COR-L47 (cell line): ENCODE results near the gene FGFR4.
A peak's percentile ranks its signal among the peaks of the same experiment; 100 is the strongest.
"Not testable (repeated sequence)": the region's sequence is repeated elsewhere in the genome, so short reads cannot be mapped to it uniquely, and the experiment has no call there.

Experiments
- DNase-seq: peaks from one replicate; lab custom pipeline; 2025; lab: John Stamatoyannopoulos, UW

Gene FGFR4

DNA sequence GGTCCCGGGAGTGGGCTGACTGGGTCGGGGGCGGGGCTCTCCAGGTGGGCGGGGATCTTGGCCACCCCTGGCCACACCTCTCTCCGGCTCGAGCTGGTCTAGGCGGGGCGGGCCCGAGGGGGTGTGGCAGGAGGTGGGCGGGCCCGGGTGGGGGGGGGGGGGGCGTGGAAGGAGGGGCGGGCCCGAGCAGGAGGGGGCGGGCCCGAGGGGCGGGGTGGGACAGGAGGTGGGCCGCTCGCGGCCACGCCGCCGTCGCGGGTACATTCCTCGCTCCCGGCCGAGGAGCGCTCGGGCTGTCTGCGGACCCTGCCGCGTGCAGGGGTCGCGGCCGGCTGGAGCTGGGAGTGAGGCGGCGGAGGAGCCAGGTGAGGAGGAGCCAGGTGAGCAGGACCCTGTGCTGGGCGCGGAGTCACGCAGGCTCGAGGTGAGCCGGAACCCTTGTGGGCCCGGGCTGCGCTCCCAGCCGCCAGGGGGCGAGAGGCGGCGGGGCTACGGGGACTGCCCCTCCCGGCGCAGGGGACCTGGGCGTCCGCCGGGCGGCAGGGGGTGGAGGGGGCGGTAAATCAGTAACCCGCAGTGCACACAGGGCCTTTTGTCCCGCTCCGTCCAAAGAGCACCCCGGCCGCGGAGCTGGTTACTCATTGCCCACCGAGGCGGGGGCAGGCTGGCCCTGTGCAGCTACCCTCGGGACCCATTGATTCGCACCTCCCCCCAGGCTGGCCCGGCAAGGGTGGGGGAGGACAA lies at the start of gene FGFR4:
FGFR4 (plus strand) TSS at position 262 of the 744 bp plus-strand sequence. CDS start 2,688 bp downstream, outside the sequence.
- peak; percentile 53 for DNase-seq

DNA sequence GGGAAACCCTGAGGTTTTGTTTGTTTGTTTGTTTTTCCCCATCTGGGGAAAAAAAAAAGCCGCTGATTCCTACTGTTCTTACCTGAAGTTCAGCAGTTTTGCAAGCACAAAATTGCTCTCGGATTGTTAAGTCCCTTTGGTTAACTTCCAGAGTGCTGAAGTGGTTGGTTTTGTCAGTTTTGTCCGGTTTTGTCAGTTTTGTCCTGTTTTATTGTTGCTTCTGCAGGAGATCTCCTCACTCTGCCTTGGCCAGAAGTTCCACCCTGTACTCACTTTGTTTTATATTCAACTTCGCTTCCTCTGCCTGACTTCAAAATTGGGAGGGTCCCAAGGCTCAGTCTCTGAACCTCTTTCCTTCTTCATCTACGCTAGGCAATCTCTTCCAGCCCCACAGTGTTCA lies 49.8 kb upstream of the FGFR4 start:
- DNase-seq: no peak

DNA sequence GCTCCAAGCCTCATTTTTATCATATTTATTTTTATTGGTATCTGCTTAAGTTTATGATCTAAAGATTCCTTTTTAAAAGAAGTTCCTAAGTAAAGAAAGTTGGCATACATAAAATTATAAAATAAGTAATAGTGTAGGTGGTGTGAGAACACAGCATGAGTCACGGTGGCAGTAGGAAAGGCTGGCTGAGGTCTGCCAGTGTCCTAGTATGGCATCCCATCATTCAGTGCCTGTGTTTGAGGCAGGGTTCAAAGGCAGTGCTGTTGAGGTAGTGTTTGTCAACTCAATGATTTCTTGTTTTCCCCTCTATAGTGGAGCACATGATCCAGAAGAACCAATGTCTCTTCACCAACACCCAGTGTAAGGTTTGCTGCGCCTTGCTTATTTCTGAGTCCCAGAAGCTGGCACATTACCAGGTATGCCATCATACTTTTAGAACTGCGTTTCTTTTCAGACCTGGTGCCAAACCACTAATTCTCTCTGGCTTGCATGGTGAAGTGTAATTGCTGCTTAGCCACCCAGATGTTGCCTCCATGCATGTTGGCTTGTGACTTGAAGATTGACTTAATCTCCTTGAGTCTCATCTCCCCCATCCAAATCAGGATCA lies 45.8 kb upstream of the FGFR4 start:
- no peak for DNase-seq

DNA sequence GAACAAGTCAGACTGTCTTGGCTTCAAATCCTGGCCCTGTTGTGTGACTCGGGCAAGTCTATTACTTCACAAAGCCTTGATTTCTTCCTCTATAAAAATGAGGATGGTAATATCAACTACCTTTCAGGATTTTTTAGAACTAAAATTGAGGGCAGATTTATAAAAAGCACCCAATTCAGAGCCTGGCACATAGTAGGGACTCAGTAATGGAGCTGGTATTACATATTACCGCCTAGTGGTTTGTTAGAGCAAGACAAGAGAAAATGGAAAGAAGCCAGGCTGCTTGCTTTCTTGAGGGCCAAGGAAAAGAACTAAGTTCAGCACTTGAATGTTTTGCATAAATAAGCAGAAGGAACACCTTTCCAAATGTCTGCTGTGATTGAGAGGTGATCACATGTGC lies 44.8 kb upstream of the FGFR4 start:
- DNase-seq: no peak

DNA sequence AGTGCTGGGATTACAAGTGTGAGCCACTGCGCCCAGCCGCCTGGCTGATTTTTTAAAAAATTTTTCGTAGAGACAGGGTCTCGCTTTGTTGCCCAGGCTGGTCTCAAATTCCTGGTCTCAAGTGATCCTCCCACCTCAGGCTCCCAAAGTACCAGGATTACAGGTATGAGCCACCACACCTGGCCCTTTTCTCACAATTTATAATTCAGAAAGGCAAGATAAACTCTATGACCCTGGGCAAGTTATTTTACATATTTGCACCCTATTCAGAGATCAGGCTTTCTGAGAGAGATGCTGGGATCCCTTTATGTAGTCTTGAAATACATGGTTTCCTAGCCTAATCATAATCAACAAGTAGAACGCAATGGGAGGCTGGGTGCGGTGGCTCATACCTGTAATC lies 43.6 kb upstream of the FGFR4 start:
- DNase-seq: no peak

DNA sequence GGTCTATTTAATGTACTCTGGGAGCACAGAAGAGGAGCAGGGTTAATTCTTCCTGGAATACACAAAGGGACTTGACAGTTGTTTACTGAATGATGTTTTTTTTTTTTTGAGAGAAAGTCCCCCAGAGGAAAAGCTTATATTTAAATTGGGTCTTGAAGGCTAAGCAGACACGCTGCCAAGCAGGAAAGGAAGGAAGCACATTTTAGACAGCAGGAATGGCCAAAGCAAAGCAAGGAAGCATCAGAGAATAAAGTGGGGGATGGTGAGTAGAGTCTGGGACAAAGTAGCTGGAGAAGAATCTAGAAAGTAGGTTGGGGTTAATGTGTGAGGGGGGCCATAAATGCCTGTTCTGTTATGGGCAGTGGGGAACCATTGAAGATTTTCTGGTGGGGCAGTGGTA lies 42.8 kb upstream of the FGFR4 start:
- no peak for DNase-seq

DNA sequence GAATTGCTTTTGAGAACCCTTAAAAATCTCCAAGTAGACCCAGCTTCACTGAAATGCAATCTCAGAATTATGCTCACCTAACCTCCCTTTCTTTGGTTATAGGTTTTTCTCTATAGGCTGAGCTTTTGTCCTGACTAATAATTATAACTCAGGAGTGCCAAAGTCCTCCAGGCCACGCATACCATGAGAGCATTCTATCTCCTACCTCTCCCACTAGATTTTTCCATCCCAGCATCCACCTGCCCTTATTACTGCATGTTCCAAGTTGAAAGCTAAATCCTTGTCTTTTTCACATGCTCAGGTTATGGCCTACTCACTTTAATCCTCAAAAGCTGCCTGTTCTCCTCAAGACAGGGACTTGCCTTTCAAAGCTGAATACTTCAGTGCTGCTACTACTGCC lies 42.1 kb upstream of the FGFR4 start:
- DNase-seq: no peak

DNA sequence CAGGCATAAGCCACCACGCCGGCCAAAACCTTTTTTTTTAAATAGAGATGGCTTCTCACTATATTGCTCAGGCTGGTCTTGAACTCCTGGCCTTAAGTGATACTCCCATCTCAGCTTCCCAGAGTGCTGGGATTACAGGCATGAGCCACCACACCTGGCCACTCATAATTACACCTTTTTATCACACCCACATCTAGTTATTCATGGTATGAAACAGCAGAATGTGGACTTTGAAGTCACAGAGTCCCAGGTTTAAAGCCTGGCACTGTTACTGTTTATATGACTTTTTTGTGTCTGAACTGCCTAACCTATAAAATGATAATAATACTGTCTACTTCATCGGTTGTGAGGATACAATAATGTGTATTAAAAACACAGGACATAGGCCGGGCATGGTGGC lies 41.1 kb upstream of the FGFR4 start:
- DNase-seq: no peak

DNA sequence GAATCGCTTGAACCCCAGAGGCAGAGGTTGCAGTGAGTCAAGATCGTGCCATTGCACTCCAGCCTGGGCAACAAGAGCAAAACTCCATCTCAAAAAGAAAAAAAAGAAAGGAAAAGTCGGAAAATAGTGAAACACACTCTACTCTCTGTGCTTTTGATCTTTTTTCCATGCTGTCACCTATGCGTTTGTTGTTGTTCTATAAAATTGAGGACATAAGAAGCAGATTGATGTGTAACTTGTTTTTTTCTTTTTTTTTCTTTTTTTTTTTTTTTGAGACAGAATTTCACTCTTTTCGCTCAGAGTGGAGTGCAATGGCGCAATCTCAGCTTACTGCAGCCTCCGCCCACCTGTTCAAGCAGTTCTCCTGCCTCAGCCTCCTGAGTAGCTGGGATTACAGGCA lies 38.2 kb upstream of the FGFR4 start:
- not testable (repeated sequence) for DNase-seq

DNA sequence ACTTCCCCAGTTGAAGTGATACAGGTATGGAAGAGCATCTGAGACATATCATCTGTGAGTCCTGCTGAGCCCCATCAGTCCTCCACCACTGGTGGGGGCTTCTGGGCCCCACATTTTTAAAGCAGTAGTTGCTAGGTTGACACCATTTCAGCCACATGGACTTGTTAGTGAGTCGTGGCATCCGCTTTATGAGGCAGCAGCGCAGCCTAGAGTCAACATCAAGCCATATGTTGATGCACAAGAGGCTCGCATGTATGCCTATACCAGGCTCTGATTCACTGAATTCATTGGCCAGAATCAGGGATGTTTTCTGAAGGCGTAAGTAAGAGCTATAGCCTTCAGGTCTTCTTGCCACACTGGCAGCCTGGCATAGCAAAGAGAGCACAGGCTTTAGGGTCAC lies 37.4 kb upstream of the FGFR4 start:
- no peak for DNase-seq

DNA sequence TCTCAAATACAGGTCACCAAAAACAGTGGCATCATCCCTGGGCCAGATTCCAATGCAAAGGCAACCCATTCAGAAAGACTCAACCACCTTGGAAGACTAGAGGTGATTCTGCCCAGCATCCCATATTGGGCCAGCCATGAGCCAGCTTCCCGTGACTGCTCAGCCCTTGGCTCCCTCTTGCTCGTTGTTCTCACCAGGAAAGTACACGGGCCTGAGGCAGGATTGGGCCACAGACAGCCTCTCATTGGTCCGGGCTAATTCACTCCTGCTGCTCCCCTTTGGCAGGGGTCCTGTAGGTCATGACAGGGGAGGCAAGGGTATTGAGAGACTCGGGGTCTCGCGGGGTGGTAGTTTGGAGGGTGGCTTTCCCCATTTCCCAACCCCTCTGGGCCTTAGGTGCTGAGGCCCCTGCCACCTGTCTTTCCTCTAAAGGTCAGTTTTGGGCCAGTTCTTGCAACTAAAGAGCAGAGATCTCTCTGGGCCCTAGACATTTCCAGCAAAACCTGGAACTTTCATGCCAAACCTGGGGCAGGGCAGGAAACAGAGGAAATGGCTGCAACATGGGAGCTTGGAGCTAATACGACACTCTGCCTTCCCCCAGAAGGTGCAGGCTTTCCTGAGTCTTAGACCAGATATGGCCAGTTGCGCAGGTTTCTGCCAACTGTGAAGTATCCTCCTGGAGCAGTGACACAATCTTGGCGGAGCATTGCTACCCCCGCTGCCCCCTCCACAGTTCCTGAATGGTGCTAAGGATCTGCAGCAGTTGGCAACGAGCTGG lies 22.0 kb upstream of the FGFR4 start:
- DNase-seq: no peak

DNA sequence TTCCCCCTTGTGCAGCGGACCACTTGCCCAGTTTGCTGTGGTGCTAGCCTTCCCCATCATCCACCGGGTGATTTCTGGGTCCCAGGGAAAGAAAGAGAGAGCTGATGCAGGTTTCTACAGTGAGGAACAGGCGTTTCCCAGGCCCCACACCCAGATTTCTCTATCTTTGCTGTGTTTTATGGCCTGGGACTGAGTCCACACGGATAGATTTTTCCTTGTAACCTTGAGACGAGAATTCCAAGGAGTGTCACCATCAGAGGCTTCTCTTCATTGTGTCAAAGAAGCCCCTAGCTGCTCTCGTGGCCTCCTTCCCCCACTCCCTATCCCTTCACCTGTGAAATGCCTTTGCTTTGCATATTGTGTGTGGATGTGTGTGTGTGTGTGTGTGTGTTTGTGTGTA lies 21.2 kb upstream of the FGFR4 start:
- no peak for DNase-seq

DNA sequence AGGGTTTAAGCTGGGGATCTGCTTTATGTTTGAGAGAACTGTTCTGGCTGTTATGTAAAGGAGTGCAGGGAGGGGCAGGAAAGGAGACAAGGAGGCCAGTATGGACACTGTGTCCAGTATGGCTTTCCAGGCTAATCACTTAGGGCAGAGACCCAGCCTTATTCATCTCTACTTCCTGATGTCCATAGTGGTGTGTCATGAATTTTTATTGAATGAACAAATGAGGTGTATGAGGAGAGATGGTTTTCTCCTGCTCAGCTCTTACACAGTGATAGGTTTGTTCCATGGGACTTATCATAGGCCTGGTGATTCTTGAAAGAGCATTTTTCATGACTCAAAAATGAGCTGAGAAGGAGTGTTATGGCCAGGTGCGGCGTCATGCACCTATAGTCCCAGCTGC lies 20.5 kb upstream of the FGFR4 start:
- no peak for DNase-seq

DNA sequence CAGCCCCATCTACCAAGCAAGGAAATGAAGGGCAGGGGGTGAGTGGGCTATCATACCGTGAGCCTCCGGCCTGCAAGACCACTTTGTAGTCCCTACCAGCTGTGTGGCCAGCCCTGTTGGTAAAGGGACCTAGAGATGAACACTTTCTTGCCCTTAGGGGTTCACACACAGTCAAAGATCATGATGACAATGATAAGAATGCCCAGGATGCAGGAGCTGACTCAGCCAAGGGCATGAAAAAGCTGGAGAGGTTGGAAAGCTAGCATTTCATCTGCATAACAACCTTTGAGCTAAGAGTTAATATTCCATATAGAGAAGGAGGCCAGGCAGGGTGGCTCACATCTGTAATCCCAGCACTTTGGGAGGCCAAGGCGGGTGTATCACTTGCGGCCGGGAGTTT lies 19.2 kb upstream of the FGFR4 start:
- DNase-seq: no peak

DNA sequence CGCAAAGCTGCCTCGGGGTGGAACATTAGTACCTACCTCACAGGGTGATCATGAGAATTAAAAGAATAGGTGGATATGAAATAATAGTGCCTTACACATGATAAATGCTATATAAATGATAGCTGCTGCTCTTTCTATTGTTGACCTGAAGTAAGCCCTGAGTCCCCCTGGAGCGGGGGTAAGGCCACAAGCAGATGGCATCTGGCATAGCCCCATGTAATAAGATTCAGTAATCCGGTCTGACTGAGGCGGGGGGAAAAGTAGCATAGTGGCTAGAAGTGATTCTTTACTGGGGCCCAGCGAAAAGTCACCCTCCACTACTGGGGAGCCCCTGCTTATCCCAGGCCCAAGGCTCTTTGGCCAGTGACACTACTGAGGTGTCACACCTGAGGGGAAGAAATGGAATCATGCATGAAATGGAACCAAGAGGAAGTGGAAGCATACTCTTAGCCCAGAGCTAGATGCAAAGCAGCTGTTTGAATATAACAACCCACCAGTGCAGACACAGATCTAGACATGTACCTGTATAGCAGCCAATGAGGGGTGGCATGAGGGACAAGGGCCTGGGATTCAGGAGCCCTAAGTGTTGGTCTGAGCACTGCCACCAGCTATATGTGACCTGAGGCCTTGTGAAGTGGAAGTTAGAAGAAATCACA lies 16.1 kb upstream of the FGFR4 start:
- no peak for DNase-seq

DNA sequence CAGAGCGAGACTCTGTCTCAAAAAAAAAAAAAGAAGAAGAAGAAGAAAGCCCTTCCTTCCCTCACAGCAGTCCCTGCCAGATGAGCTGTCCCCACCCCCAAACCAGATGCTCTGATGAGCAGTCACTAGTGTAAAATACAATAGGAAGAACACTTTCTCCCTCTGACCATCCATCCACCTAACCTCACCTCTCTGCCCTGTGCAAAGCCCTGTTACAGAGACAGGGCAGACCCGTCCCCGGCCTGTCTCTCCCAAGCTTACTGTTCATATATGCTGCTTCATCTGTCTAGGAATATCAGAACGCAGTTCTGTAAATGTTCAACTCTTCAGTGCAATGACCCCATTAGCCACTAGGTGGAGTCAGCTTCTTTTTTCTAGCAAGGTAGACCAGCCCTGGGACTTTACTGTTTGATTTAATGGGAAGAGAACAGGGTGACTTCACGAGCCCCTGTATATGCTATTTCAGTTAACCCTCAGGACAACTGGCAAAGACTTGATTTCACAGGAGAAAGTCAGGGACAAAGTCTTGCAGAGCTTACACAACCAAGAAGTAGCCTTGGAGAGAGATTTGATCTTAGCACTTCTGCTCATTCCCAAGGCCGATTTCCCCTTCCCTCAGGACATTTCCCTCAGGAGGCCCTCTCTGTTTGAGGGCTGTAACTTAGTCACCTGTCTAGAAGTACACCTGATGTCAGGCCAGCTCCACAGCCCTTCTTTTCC lies 14.9 kb upstream of the FGFR4 start:
- peak; percentile 72 for DNase-seq

DNA sequence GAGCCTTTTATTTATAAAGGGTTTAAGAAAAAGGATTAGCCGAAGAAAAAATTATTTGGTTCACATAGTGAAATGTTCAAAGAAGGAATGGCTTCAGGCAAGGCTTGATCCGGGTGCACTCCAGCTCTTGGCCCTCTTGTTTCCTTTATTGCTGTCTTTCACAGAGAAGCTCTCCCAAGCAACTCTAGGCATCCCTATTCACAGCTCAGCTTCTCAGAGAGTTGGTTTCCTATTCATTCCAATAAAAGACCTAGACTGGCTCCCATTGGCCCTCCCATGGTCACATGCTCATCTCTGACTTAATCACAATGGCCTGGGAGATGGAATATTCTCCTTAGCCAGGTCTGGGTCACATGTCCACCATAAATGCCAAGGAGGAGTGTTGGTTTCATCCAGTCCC lies 9.4 kb upstream of the FGFR4 start:
- DNase-seq: no peak

DNA sequence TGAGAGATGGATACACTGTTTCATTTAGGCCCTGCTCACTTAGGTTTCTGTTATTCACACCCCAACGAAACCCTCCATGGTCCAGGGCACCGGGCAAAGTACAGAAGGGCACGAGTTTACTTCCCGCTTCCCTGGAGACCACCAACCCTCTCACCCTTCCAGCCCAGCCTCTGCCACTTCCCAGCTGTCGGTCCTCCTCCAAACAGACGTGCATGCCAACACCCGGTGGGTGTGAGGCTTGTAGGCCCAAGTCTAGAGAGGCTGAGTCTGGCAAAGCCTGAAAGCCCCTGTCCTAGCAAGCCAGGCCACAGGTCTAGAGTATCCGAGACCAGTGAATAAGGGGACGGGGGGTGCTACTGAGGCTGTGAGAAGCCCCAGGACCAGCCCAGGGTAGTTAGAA lies 7.1 kb upstream of the FGFR4 start:
- no peak for DNase-seq

DNA sequence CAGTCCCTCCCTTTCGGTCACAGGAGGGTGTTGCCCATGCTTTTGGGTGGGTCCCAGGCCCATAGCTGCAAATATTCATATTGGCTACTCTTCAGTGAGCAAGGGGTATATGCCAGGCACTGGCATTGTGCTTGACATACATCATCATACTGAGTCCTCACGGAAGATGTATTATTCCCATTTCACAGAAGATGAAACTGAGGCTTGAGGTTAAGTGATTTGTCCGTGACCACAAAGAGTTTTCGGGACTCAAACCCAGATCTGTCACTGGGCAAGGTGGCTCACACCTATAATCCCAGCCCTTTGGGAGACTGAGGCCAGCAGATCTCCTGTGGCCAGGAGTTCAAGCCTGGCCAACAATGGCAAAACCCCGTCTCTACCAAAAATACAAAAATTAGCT lies 6.5 kb upstream of the FGFR4 start:
- DNase-seq: no peak

DNA sequence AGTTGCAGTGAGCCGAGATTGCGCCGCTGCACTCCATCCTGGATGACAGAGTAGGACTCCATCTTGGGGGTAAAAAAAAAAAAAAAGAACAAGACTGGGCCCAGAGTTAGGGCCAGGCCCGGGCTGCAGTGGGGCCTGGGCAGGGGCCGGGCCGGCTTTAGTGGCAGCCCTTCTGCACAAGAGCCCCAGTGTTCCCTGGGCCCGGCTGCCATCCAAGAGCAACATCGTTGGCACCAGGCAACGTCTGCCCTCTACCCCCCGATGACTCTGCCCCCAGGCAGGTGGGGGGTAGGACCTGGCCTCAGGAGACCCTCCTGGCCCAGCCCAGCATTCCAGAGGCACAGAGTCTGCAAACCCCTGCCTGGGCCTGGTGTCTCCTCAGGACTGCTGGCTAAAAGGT lies 4.9 kb upstream of the FGFR4 start:
- no peak for DNase-seq

DNA sequence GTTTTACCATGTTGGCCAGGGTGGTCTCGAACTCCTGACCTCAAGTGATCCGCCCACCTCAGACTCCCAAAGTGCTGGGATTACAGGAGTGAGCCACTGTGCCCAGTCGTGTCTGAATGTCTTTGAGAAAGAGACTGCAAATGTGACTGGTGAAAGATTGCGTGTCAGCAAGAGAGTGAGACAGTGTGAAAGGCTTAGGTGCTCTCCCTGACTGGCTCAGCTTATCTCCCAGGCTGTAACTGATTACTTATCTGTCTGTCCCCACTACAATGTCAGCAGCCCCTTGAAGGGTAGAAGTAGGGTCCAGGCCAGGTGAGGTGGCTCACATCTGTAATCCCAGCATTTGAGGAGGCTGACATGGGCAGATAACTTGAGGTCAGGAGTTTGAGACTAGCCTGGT lies 3.4 kb upstream of the FGFR4 start:
- no peak for DNase-seq

DNA sequence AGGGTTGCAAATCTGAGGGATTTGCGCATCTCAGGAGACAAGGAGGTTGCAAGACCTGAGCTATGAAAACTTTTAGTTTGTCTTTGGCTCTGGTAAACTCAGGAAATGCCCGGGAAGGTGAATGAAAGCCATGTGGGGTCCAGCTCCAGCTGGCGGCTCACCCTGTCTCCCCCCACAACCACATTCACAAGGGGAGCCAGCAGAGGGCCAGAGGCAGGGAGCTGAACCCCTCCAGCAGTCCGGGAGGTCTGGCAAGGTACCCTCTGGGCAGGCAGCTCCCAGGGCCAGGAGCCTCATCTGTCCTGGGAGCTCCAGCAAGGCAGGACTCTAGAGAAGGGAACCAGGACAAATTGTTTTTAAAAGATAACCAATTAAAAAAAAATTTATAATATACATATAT lies 2.5 kb upstream of the FGFR4 start:
- no peak for DNase-seq
